HG03520 (cell line): ENCODE measurements around the gene ATP6V1A.
"Not testable (repeated sequence)": the region's sequence is repeated elsewhere in the genome, so short reads cannot be mapped to it uniquely, and the experiment has no call there.

ENCODE experiments used
- ATAC-seq: cut with Tn5 transposase; IDR thresholded peaks from one replicate; pipeline ENCODE4 v1.9.1; 2021; ENCODE audit warnings: mild to moderate bottlenecking, moderate library complexity; ENCODE audit not compliant: unreplicated experiment

The ATP6V1A gene

DNA sequence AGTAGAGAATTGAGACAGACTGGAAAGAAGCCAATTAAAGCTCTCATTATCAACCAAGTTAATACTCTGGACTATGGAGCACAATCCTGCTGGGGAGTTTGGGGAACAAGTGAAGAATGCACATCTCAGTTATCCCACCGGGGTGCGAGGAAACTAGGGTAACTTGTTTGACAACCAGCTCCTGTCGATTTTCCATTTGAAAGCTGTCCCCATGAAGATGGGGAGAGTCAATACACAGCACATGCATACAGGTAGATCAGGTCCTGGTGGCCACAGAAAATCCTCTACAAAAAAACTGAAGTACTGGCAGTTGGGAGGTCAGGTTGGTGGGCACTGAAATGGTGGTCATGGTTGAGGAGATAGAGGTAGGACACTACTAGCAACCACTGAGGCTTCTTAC, 66.0 kb downstream of the ATP6V1A start:
- ATAC-seq, result no peak

DNA sequence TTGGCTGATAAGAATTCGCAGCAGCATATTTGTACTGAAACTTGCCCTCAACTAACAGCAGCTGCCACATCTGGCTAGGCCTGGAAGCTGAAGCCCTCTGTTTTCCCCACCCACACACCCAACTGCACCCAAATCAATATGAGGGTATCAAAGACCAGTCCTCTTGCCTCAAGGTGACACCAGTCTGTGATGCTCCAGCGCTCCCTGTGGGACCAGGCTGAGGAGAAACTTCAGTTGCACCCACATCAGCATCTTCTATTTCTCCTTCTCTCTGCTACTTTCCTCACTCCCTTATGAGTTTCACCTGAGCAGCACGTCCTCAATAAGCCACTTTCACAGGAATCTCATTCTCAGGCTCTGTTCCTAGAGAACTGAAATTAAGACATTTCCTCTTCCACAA, 73.0 kb downstream of the ATP6V1A start:
- no peak for ATAC-seq

DNA sequence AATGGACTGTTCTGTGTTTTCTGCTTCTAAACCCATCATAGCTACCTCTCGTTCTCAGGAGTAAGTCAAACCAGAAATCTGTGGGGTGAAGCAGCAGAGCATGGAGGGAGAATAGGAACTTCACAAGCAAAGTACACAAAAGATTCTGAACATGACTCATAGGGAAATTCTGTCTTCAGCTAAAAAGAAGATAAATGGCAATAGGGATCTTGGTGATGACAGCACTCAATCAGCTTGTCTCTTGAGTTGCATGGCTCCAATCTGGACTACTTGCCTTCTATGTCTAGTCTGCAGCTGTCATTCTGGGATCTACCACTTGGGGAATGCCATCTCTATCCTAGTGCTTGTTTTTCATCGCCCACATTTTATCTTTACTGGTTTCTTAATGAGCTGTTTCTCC, 78.3 kb downstream of the ATP6V1A start:
- peak; percentile 61 for ATAC-seq

DNA sequence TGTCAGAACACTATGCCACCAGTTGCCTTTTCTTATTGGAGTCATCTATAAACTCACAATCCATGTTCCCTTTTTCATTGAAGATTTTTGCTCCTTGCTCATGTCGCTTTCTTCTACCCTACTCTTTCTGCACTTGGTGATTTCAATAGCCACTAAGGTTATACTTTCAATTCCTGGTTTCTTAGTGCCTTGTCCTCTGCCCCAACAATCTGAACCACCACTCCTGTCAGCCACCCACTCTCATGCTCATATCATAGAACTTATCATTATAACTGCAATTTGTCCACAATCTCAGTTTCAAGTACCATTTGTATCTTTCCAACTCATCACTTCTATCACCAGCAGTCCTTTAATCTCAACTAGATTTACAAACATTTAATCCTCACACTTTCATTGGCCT, 81.8 kb downstream of the ATP6V1A start:
- ATAC-seq, result no peak

DNA sequence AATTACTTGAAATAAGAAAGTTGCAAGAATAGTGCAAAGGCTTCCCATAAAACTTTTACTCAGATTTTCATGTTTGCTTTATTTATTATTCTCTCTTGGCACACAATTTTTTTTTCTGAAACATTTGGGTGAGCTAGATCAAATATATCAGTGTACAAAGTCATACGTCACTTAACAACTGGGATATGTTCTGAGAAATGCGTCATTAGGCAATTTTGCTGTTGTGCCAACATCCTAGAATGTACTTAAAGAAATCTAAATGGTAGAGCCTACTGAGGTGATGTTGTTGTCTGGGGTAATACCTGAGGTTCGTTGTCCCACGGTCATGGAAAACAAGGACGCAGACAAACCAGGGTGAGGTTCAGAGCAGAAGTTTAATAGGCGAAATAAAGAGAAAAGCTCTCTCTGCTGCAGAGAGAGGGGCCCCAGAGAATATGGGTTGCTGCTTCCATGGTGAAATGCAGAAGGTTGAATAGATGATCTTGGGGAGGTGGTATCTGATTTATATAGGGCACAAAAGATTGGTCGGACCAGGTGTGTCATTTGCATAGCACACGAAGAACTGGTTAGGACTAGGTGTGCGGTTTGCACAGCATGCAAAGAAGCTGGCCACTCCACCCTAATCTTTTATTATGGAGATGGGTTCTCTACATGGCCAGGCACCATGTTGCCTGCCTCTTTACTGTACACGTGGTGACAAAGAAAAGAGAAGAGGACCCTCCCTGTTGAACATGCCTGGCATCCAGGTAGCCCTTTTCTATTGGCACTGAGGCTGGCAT, 82.9 kb downstream of the ATP6V1A start:
- ATAC-seq, result no peak

DNA sequence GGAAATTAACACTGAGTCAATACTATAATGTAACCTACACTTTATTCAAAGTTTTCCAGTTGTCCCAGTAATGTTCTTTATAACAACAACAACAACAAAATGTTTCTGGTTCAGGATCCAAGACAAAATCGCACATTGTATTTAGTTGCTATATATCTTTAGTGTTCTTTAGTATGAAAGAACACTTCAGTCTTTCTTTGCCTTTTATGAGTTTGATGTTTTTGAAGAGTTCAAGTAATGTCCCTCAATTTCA, 84.2 kb downstream of the ATP6V1A start:
- ATAC-seq, result no peak

DNA sequence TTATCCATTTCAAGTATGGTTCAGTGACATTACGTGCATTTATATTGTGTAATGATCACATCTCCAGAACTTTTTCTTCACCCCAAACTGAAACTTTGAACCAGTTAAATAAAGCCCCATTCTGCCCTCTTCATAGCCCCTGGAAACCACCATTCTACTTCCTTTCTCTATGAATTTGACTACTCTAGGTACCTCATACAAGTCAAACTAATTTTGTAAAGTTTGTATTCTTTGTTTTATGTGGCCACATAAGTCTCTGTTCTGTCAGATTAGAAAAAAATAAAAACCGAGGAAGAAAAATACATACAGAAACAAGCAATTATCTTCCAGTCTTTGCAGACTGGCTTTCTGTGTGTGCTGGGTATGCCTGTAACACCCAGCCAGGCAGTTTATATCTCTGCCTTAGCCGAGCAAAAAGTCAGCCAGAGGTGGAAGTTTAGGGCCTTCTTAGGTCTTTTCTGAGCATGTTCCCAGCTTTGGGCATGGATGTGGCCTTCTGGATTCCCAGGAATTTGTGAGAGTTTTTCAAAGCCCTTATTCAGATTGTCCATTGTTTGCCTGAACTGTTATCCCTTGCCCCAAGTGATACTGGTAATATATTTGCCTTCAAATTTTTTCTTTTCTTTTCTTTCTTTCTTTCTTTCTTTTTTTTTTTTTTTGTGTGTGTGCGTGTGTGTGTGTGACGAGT, 85.8 kb downstream of the ATP6V1A start:
- ATAC-seq, result peak; percentile 59

DNA sequence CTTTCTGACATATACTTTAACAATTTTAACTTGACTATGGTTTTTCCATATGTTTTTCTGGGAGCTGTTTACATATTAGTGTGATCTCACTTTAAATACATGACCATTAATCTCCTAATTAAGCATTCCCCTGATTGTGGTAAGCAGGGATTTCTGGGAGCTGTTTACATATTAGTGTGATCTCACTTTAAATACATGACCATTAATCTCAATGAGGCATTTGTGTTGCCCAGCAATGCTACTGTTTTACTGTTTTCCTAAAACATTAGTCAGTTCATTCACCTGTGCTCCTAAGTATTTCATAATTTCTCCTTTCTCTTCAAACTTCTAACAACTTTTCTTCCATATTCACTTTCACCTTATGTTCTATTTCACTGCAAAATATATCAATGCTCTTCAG, 88.1 kb downstream of the ATP6V1A start:
- ATAC-seq, result no peak

DNA sequence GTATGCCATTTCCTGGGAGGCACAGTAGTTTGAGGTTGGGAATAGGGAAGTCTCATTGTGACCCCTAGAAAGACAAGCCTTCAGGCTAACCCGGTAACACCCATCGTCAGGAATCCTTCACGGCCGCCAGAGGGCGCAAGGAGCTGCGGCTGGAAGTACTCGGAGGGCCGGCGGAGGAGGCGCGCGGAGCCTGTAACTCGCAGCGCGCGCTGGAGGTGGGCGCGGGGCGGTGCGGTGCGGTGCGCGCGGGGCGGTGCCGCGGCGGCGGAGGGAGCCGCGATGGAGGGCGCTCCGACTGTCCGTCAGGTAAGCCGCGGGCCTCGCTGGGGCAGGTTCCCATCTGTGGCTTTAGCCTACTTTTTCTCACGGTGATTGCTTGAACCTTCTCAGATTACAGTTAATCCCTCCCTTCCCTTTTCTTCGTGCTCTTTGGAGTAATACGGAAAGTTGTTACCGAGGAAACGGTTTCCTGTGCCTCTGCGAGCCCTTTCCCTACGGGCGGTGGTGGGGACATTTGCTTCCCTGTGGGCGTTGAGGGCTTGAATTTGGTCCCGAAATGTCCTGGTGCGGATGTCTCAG, 91.9 kb downstream of the ATP6V1A start, which contains the start of gene GRAMD1C:
TSS of gene GRAMD1C (plus strand) at position 158 of the 579 bp plus-strand sequence. CDS start at position 280, 122 bp downstream.
- ATAC-seq, result peak; percentile 94

DNA sequence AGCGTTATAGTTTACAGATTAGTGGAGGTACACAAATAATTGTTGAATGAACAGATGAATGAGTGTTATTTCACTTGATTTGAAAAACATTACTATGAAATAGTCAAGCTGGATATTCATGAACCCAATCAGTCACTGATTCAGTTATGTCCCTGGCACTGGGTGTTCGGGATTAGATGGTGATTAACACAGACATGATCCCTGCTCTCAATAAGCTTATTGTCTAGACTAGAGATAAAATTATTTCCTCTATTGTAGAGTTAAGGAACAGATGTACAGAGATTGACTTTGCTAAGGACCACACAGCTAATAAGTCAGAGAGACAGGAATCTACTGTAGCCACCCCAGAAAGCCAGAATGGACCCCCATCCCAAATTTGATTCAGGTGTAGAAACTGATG, 92.7 kb downstream of the ATP6V1A start:
- ATAC-seq, result no peak

DNA sequence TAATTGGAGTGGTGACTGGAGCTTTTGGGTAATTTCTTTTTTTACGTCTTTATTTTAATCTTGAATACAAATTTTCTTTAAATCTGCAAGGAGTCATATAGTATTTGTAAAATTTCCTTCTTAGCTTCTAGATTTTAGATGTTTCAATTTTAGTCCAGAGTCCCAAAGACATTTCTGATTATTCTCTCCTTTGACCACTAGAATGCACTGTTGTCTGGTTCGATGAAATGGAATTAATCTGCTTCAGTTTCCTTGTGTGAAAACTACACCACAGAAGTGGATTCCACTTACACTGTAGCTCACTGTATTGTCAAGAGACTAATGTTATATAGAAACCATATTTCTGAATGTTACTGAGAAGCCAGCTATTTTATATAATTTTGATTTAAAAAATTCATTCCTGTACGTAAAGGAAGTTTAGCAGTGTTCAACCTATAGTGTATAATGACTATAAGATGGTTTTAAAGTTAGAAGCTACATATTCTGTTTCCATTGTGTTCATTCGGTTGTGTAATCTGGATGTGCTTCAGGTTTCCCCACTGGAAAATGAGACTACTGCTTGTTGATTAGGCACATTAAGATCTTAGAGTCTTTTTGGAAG, 97.9 kb downstream of the ATP6V1A start:
- no peak for ATAC-seq

DNA sequence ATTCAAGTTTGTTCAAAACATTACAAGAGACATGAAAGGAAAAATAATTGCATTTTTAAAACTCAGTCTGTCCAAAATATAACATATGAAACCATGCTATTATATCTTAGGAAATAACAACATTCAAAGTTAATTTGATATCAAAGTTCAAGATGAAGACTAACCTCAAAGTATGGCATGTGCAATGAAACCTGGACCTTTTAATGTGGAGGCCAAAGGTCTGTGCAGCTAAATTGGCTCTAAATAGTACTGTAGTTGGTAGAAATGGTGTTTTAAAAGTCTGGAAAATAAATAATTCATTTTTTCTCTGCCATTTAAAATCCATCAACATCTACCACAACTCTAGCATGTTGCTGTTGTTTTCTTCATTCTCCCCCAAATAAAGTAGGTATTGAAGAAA, 100.4 kb downstream of the ATP6V1A start:
- ATAC-seq, result no peak

DNA sequence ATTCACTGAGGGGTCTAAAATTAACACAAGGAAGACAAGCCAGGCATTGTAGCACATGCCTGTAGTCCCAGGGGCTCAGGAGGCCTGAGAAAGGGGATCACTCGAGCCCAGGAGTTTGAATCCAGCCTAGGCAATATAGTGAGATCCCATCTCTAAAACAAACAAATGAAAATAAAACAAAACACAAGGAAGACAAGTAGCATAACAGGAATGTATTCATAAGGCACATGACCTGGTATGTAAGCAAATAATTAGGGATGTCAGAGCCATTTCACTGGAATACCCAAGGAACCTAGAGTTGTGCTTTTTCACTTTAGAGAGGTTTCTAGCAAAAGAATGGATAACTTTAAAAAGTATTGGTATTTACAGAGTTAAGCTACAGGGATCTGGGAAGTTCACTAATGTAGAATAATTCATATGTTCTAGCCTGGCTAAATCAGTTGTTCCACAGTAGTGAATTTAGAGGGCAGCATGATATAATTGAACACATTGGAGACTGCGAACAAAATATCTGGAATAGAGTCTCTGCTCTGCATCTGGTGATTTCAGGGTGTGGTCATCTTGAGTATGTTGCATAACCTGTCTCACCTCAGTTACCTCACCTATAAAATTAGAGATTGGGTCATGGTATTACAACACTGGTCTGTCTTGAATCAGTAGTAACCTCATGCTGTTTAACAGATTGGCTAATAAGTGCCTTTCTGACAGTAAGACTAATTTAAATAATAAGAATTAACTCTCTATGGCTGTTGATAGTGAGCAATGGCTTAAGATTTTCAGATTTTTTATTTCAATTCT, 101.0 kb downstream of the ATP6V1A start:
- no peak for ATAC-seq

DNA sequence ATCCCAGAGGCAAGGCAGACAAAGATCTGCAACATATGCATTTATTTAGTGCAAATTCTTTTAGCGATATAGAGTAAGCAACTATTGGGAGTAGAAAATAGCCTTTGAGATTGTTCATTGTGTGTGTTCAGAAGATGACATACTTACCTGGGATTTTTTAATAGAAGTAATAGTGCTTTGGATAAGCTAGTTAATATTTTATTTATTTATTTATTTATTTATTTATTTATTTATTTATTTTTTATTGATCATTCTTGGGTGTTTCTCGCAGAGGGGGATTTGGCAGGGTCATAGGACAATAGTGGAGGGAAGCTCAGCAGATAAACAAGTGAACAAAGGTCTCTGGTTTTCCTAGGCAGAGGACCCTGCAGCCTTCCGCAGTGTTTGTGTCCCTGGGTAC, 102.2 kb downstream of the ATP6V1A start:
- not testable (repeated sequence) for ATAC-seq

DNA sequence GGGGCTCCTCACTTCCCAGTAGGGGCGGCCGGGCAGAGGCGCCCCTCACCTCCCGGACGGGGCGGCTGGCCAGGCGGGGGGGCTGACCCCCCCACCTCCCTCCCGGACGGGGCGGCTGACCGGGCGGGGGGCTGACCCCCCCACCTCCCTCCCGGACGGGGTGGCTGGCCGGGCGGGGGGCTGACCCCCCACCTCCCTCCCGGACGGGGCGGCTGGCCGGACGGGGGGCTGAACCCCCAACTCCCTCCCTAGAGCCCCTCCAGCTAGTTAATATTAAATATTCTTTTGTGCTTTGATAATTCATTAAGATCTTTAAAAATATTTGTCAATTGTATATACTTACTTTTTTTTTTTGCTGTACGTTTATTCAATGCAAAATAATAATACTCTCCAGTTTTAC, 103.0 kb downstream of the ATP6V1A start:
- ATAC-seq, result not testable (repeated sequence)

DNA sequence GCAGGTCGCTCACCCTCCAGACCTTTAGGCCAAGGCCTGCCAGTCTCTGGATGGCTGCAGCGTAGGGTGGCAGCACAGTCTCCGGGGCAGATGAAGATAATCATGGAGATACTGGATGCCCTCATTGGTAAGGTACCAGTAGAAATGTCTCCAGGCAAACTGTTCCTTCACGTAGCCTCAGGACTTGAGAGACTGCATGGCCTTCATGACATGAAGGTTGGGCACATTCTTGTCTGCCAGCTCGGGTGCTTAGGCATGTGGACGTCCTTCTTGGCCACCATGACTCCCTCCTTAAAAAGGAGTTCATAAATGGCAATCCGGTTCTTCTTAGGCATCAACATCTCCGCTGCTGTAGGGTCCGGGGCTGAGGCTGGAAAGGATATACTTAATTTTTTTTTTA, 103.6 kb downstream of the ATP6V1A start:
- ATAC-seq, result not testable (repeated sequence)

DNA sequence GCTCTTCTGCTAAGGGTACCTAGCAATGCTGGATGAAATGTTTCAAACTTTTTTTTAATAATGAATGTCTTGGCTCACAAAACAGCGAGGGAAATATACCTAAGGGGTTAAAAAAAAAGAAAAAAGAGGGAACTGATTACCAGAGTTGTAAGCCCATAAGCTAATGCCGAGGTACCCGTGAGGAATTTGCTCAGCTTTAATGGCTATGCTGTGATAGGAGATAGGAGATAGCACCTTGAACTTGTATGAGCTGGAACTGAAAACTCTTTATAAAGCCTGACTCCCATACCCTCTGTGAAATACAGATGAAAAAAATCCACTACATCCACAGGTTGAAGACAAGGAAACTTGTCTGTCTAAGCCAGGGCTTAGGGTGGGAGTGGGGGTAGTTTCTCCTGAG, 105.7 kb downstream of the ATP6V1A start:
- ATAC-seq, result no peak
